EL (cell line): ENCODE measurements around the gene JAKMIP1.

Experiments
- DNase-seq: peaks from one replicate; pipeline ENCODE4 v3.0.0-alpha.2; 2016

Gene JAKMIP1

DNA sequence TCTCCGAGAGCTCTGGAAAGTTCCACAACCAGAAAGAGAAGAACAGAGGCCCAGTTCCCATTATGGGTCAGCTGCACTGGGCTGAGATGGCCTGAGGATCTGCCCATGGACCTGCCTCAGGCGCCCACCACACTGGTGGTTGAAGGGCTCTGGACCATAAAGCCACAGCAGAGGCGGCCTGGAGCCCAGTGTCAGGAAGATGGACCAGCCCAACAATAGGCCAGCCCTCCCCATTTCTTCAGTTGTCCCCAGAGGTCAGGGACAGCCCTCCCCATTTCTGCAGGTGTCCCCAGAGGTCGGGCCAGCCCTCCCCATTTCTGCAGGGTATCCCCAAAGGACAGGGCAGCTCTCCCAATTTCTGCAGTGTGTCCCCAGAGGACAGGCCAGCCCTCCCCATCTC lies 144.9 kb downstream of the JAKMIP1 start:
- DNase-seq: no peak

DNA sequence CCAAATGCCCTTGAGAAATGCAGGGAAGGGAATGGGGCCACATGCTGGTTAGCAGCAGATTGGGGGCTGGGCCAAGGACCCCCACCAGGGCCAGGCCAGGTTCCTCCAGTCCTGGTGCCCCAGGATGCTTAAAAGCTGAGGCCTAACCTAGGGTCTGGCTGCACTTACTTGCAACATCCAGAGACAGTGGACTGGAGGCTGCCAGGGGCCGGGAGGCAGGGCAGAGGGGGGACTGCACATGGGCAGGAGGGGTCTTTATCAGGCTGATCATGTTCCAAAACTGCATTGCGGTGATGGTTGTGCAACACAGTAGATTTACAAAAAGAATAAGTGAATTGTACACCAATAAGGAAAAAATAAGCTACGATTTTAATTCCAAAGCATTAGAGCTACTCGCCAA lies 145.3 kb downstream of the JAKMIP1 start:
- DNase-seq: no peak

DNA sequence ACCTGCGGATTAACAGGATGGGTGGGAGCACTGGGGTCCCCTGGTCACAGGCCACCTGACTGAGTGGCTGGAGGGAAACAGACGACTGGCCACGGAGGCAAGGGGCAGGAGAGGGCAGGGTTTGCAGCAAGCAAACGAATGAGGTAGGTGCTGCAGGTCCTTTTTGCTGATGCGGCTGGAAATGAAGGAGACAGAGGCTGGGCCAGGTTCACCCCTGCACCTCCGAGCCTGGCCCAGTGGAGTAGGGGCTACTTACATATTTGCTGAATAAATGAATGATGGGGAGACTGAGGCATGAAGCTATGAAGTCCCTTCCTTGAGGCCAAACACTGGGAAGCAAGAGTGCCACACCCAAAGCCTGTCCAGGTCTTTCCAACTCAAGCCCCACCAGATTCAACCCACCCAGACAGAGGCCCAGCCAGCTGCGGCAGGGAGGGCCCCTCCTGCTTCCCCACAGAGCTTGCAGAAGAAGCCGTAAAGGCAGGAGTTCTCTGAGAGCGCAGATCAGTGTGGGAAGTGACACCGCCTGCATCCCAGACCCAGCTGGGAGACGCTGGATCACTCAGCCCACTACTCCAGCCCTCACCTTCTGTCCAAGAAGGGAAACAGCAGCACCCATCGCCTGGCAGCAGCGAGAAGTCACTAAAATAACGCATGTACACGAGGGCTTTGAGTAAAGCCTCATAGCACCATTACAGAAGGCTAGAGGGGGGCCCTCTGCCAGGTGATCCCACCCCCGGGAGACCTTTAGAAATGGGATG lies 146.0 kb downstream of the JAKMIP1 start:
- DNase-seq: no peak

DNA sequence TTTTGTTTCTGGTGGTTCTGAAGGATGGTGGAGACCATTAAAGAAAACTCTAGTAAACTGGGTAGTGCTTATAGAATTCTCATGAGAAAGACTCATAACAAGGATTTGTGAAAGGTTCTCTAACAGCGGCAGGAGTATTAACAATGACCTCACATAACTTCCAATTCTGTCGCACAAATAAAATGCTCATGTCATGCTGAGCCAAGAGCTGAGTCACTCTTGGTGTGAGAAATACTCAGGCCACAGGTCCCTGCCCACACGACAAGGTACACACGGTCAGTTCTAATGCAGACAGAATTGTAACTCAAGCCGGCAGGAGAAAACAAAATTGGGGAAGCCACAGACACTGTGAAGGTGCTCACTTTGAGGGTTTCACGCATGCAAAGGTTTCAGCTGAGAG lies 147.7 kb downstream of the JAKMIP1 start:
- DNase-seq: no peak

DNA sequence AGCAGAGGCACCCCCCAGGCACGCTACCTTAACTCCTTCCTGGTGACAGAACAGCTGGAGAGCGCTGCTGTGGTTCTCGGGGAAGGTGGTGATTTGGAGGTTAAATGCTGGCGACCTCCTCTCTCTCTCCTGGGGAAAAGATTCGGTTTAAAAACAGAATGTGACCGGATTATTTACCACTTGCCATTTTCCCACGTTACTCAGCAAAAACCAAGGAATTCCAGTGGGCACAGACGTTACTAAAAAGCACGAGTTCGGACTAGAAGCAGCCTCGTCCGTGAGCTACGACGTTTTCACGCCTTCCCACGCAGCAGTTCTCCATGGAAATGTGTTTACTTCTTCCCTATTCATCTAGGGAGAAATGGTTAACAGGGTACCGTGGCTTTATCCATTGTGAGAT lies 149.8 kb downstream of the JAKMIP1 start:
- no peak for DNase-seq

DNA sequence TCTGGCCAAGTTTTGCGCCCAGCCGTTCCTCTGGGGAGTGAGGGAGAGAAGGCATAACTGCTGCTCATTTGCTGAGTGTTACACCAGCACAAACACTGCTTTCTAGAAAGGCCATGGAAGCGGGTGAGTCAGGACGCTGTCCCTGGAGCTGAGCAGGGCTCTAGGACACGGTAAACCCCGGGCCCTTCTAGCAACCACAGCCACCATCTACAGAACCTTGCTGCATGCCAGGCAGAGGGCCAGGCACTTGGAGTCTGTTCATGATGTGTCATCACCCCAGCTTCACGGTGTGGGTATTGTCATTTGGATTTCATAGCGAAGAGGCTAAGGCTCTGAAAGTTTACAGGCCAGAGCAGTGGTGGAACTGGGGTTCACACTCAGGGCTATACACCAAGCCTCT lies 150.4 kb downstream of the JAKMIP1 start:
- DNase-seq: no peak

DNA sequence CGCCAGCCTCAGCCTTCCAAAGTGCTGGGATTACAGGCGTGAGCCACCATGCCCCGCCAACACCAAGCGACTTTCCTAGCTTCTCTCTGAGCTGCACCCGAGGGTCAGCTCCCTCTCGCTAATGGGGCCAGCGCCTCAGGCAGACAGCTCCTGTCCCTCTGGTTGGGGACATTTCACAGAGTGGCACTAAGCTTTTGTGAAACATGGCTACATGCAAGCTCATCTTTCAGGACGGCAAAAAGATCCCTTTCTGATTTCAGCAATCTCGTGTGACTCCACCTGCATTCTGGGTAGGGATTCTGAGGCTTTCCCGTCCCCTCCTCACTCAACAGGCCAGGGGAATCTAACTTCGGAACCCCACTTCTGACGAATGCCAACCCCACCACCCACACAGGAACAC lies 151.1 kb downstream of the JAKMIP1 start:
- no peak for DNase-seq

DNA sequence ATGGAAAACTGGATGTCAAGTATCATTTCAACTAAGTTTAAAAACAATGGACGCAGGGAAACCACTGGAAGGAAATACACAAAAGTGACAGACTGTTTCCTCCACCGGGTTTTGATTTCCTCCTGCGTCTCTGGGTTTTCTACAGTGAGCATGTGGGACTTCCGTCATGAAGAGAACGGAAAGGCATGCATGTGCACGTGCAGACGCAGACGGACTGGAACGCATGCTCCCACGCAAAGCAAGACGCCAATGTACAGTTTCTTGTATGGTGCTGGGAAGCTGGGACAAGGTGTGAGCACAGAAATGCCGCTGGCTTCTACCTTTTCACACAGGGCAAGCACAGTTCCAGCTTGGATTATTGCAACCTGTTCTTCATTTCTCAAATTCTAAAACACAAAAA lies 151.8 kb downstream of the JAKMIP1 start:
- DNase-seq: no peak

DNA sequence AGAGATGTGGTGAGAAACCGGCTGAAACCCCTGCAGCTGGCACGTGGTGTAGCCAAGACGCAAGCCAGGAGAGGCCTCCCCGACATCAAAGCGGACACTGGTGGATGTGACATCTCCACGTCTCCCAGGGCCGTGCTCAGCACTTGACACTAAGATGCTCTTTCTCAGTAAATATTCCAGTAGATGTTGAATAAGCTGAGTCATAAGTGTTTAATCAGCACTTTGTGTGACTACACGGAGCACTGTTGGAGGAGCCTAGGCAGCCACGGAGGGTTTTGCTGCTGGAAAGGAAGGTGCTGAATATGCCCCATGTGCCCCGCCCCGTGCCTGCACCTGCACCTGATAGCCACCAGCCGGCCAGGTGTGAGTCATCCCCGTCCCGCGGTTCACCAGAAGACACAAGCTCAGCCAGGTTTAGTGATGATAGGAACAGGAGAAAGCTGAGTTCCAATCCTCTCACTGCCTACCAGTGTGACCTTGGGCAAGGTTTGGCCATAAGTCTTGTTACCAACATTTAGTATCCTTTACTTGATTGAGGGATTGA lies 153.1 kb downstream of the JAKMIP1 start:
- DNase-seq: no peak

DNA sequence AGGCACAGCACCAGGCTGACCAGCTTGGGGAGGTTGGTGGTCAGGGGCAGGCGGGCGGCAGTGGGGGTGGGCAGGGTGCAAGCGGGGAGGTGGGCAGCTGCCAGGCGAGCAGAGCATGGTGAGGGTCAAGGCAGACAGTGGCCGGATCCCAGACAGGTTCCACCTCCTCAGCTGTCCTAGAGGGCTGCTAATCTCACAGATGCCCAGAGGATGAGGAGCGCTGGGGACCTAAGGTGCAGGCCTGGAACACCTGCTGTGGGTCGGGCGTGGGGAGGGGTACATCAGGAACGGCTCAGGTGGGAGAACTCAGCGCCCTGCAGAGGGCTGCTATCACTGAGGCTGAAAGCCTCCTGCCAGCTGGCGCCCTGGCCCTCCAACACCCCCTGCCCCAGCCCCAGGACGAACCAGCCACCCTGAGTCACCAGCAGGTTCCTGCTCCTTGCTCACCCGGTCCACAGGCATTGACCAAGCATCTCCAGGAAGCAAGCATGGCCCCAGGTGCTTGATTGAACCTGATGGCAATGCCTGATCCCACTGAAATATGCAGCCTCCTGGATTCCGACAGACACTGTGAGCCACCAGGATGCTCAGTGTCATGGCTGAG lies 153.7 kb downstream of the JAKMIP1 start:
- DNase-seq: no peak

DNA sequence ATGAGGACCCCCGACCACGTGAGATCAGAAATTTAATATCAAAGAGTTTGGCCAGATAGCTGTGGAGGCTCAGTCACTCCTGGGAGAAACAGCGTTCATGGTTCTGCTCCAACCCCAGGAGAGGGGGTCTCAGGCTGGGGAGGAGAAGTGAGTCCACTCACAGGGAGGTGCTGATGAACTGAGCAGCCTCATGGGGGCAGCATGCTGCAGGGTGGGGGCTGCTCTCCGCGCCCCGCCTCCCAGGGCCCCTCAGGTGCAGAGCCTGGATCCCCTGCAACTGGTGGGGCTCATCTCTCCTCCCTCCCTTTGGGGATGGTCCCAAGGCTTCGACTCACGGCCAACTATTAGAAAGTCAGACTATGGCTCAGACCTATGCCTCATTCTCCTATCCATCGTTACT lies 155.5 kb downstream of the JAKMIP1 start:
- no peak for DNase-seq

DNA sequence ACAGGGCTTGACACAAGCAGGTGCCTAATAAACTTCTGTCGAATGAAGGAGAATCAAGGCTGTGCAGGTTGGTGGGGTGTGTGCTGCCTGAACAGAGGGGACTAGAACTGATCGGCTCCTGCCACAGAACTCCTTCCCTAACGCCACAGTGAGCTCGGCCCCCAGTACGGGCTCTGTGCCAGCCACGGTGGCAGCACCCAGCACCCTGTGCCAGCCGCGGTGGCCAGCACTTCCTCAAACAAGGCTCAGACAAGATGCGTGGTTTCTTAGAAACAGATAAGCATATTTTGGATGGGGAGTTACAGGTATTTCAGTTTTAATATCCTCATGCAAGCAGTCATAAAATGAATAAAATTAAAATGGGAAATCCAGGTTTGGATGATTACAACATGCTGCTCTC lies 156.1 kb downstream of the JAKMIP1 start:
- no peak for DNase-seq

DNA sequence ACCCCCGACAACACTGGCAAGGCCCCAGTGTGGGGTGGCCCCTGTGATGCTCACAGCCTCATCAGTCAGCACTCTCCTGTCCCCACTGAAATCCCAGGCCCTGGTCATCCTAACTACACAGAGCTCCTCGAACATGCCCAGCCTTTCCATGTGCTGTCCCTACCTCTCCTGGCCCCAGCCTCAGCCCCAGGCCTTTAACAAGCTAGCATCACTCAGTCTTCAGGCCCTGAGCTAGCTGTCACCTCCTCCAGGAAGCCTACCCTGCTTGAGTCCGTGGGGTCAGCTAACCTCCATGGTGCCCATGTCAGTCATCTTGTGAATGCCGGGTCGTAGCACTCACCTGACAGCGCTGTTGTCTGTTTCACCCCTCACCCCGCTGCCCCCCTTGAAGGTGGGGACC lies 156.5 kb downstream of the JAKMIP1 start:
- DNase-seq: no peak

DNA sequence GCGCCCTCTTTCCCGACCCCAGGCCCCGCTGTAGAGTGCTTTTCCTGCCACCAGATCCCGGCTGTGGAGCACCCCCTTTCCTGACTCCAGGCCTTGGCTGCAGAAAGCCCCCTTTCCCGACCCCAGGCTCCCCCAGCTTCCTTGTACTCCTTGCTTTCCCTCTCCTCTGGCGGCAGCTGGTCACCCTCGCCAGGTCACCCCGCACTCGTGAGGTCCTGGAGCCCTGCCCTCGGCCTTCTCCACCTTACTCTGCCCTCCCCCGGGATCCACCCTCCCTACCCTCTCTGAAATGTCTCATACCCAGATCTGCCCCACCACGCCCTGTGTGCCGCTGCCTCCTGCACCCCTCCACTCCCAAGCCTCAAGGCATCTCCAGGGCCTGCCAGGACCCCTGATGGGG lies 157.2 kb downstream of the JAKMIP1 start:
- no peak for DNase-seq

DNA sequence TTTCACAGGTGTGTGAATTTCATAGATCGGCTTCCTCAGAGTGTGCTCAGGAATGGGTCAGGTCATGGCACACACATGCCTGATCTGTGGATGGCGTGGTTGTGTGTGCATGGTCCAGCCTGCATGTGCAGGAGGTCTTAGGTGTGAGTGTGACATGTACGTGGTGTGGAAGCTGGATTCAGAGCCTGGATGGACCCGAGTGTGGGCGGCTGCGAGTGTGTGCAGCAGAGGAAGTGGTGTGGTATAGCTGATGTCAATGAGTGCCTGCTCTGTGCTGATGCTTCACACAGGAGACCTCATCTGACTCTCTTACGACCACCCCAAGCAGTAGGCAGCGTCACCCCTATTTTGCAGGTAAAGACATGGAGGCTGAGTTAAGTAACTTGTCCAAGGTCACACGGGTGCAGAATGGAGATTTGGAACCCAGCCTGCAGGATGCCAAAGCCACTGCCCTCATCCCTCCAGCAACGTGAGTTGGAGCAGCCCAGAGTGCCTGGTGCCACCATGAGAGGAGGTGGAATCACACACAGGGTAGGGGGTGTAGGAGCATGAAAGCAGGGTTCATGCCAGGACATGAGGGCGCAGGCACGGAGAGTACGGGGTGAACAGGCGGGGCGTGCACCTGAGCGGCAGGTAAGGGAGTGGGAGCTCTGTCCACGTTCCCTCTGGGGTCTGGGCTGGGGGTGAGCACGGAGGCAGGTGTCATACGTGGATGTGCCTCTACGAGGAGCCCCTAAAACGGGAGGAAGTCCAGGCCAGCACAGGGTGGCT lies 157.9 kb downstream of the JAKMIP1 start:
- DNase-seq: no peak

DNA sequence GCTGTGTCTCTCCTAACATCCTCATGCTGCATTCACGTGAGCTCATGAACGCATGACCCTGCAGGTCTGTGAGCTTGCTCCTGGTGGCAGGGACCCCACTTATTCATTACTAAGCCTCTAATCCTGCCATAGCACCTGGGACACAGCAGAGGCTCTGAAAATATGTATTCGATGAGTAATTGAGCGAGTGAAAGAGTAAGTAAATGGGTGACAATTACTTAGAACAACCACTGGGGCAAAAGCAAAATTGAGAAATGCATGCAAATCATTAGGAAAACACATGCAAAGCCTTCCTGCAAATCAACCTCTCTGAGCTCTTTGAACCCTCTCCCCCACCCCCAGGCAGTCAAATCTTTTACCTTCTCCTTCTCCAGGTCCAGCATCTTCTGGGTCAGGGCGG lies 158.5 kb downstream of the JAKMIP1 start:
- no peak for DNase-seq

DNA sequence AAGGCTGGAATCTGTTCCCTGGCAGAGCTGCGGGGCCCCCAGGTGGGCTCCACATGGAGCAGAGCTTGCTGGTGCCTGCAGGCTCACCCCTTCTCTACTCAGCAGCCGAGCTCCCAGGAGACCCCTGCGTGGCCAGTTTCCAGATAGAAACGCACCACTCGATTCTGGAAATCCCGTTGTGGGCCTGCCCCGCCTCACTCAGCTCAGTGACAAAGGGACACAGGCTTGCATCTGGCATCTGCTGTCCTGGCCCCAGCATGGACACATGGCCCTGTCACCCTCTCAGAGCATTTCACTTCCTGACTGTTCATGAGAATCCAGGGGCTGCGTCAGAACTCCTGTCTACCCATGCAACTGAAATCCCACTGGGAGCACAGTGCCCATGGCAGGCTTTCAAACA lies 161.6 kb downstream of the JAKMIP1 start:
- DNase-seq: no peak

DNA sequence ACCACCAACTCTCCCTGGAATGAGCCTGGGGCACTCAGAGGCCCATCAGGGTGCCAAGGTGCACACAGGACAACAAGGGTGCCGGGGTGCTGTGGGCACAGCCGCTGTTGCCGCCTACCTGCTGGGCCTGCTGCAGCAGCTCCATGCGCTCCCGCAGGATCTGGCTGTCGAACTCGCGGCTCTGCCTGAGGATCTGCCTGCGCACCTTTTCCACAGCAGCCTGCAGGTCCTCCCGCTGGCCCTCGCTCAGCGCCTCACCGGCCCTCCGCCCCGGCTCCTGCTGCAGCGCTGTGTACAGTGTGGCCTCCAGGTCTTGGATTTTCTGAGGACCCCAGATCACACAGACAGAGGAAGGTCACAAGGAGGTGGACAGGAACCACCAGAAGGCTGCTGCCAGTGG lies 164.6 kb downstream of the JAKMIP1 start:
- no peak for DNase-seq

DNA sequence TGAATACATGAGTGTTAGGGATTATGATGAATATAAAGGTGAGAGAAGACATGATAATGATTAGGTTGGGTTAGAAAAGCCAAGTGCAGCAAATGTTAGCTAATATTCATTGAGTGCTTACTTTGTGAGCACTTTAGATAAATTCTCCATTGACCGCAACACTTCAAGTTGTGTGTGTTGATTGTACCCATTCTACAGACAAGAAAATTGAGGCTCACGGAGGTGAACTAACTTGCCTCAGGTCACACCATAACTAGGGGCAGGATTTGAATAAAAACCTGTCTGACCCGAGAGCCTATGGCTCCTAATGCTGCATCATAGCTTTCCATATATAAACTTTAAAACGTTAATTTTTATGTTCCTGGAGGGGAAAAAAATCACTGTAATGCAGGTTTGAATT lies 167.0 kb downstream of the JAKMIP1 start:
- DNase-seq: no peak

DNA sequence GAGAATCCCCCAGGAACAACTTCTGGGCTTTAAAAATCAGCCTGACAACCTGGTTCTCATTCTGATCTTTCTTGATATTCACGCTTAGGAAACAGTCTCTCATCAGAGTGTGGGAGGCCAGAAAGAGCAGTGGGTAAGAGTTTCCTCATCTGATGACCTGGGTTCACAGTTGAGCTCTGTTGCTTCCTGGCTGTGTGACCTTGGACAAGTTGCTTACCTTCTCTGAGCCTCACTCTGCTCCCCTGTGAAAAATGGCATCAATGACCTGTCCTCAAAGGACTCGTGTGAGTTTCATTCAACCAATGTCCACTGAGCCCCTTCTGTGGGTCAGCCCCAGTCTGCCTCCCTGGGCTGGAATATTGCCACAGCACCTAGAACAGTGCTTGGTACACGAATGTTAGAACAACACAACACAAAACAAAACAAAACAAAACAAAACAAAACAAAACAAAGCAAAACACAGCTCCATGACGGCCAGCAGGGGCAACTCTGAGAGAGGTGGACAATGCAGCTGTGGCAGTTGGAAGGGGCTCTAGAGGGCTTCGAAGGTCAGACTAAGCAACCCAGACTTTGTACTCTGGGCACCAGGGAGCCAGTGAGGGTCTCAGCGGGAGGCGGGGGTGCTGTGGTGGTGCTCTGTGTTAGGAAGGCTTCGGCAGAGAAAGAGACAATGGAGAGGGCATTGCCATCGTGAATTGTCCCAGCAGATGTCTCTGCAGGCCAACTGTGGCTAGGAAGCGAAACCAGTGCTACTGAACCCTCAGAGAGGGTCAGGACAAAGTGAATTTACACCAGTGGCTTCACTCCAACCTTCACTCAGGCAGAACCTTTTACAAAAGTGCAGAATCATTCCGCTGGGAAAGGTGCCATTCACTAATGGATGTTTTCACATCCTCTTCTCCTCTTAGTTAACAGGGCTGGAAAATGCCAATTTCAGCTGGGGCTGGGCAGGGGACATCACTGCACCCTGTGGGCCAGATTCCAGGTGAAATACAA lies 167.8 kb downstream of the JAKMIP1 start:
- no peak for DNase-seq

DNA sequence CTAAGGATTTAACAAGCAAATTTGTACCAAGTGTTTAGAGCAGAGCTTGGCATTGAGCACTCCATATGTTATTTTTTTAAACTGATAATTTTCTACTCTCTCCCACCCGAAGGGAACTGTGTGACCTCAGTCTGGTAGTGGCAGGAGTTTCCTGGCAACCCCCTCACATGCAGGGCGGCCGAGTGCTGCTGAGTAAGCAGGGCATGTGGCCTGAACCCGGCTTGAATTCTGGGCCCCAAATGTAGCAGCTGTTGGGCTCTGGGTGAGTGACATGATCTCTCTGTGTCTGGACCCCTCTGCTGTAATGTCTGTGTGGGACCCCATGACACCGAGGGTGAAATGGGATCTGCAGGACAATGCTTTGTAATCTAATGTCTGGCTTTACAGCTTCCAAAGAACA lies 168.5 kb downstream of the JAKMIP1 start:
- DNase-seq: no peak

DNA sequence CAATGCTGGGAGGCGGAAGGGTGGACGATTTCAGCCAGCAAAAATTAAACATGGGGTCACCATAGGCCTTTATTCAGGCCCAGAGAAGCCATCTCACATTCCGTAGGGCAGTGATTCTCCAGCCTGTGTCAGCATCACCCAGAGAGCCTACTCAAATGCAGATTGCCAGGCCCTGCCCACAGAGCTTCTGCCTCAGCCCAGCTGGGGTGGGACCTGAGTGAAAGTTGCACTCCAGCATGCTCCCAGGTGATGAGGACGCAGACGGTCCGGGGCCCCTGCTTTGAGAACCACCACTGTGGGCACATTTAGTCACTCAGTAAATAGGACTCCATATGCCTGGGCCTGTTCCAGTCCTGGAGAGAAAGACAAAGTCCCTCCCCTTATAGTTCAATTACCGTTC lies 169.7 kb downstream of the JAKMIP1 start:
- no peak for DNase-seq

DNA sequence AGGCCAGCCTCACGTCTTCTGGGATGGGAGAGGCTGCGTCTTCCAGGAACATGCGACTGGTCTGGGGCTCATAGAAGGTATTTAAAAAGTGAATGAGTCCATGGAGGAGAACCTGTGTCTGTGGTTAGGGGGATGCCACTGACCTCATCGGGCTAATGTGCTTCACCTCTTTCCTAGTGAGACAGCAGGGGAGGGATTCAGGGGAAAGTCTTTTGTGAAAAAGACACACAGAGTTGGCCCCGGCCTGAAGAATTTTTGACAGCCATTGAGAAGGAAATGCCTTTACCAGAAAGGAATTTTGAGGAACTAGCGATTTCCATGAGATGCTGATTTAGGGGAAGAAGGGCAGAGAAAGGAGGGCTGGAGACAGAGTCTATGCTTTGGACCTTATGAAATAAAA lies 171.1 kb downstream of the JAKMIP1 start:
- DNase-seq: no peak
